PC-9 (cell line): ENCODE results near the gene PARN.

Source experiments
- EZH2 ChIP-seq: fragments of 200-600 bp; sonication (generic); IDR thresholded peaks from 2 replicates; pipeline ENCODE4 v1.8.0; 2017; ENCODE audit warnings: antibody characterized with exemption, low read depth
- TF ChIP-seq, protein P1 (sequence below): fragments of 200-600 bp; sonication (generic); conservative IDR thresholded peaks from 2 replicates; pipeline ENCODE4 v1.6.1; 2017; ENCODE audit warnings: mixed run types, antibody characterized with exemption, mild to moderate bottlenecking, moderate library complexity

DNA sequence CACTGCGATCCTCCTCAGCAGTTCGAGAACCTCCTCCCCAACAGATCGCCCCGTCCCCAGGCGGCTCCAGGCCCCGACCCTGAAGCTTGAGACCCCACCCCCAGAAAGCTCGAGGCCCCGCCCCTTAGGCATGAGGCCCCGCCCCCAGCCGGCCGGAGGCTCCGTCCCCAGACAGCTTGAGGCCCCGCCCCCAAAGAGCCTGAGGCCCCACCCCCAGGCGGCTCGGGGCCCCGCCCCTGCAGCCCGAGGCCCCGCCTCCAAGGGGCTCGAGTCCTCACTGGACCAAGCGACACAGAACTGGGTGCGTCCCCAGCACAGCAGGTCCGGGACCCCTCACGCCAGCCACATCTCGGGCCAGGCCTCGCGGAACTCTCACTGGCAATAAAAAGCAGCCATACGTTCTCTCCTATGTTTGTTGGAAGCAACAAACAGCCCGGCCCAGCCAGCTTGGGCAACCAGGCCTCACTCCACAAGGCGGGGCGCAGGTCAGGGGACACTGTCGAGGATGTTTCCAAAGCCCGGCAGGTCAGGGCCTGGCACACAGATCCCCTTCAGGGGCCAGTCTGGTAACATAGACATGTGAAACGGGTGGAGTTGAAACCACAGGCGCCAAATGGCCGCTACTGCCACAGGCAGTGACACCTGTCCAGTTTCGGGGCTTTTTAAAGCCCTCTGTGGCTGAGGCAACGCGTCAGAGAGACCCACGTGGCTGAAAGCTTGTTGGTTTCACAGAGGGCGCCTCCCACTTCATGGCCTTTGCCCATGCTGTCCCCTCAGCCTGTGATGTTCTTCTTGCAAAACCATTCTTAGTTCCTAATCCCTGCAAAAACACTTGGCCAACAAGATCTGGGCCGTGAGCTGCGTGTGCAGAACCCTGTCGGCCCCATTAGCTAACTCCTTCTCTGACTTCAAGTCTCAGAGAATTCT is 224.2 kb downstream of the PARN start:
- TF ChIP-seq, protein P1, sequence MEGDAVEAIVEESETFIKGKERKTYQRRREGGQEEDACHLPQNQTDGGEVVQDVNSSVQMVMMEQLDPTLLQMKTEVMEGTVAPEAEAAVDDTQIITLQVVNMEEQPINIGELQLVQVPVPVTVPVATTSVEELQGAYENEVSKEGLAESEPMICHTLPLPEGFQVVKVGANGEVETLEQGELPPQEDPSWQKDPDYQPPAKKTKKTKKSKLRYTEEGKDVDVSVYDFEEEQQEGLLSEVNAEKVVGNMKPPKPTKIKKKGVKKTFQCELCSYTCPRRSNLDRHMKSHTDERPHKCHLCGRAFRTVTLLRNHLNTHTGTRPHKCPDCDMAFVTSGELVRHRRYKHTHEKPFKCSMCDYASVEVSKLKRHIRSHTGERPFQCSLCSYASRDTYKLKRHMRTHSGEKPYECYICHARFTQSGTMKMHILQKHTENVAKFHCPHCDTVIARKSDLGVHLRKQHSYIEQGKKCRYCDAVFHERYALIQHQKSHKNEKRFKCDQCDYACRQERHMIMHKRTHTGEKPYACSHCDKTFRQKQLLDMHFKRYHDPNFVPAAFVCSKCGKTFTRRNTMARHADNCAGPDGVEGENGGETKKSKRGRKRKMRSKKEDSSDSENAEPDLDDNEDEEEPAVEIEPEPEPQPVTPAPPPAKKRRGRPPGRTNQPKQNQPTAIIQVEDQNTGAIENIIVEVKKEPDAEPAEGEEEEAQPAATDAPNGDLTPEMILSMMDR = no peak
- TF ChIP-seq EZH2 = no peak
